Tibial nerve (tissue), 3 donors: Measurements from ENCODE around the gene PNPLA1.

Experiments
- POLR2A ChIP-seq, 2 donors: fragments of 450-650 bp; IDR thresholded peaks; one replicate each; pipeline ENCODE4 v1.6.1; 2017; ENCODE audit warnings: antibody characterized with exemption in 2 of 2, mild to moderate bottlenecking in 2 of 2, moderate library complexity in 2 of 2
- TF ChIP-seq, protein P1 (sequence below), 5 experiments: fragments of 200-600 bp in 3 of 5; fragments of 450-650 bp in 2 of 5; sonication (generic) in 3 of 5; IDR thresholded peaks; one replicate each; pipeline ENCODE4 v1.5.1; 2016 to 2019; ENCODE audit warnings: antibody characterized with exemption in 5 of 5, mild to moderate bottlenecking in 3 of 5, moderate library complexity in 2 of 5

DNA sequence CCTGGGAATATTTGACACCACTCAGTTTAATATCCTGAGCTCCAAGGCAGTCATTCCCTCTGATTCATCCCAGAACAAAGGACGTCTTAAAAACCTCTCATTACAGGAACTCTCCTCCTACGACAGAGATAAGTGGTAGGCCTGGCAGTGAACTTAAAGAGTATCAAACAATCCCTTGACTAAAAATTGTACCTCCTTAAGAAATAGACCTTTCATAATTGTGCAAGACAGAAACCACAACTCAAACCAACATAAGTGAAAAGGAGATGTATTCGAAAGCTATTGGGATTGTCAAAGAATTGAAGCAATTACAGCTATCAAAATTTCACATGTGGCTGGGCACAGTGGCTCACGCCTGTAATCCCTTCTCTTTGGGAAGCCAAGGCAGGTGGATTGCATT is 86.0 kb downstream of the PNPLA1 start:
- TF ChIP-seq, protein P1, sequence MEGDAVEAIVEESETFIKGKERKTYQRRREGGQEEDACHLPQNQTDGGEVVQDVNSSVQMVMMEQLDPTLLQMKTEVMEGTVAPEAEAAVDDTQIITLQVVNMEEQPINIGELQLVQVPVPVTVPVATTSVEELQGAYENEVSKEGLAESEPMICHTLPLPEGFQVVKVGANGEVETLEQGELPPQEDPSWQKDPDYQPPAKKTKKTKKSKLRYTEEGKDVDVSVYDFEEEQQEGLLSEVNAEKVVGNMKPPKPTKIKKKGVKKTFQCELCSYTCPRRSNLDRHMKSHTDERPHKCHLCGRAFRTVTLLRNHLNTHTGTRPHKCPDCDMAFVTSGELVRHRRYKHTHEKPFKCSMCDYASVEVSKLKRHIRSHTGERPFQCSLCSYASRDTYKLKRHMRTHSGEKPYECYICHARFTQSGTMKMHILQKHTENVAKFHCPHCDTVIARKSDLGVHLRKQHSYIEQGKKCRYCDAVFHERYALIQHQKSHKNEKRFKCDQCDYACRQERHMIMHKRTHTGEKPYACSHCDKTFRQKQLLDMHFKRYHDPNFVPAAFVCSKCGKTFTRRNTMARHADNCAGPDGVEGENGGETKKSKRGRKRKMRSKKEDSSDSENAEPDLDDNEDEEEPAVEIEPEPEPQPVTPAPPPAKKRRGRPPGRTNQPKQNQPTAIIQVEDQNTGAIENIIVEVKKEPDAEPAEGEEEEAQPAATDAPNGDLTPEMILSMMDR (IDR thresholded peaks at IDR 0.05) = no peak
- TF ChIP-seq POLR2A (IDR thresholded peaks at IDR 0.05) = no peak
